ENCODE results near the gene YEATS2. TPM values are rescaled to one million over a fixed set of nuclear protein-coding genes. Genes with fewer than 3 reads are reported as not detected.
A peak's percentile ranks its signal among the peaks of the same experiment; 100 is the strongest.
"Not testable (repeated sequence)": the region's sequence is repeated elsewhere in the genome, so short reads cannot be mapped to it uniquely, and the experiment has no call there.

Gene YEATS2
- total and polyA plus RNA-seq, 2 of the 4 experiments (the other 2 are of a cell fraction) = 30.1 to 43.0 TPM

- Histone ChIP-seq H3K27me3 (ENCODE audit: control insufficient read depth, insufficient read depth, low read length) (no peaks in the 10 kb centered on the region), H3K4me2 (ENCODE audit: low read depth, low read length) (no peak overlapping the region), H4K5ac (ENCODE audit: low read depth, low read length) (no peak overlapping the region), H3K9ac (ENCODE audit: low read depth, low read length) (no peak overlapping the region), H4K20me1 (ENCODE audit: insufficient read depth, low read length) (no peaks in the 10 kb centered on the region), H3K27ac (ENCODE audit: insufficient read depth, low read length) (no peak overlapping the region), H4K8ac (ENCODE audit: low read depth in 2 of 2, low read length in 2 of 2) (no peak overlapping the region), H3K18ac (ENCODE audit: low read depth, low read length) (no peak overlapping the region), H3K23ac (ENCODE audit: low read depth, low read length) (no peak overlapping the region), H3K36me3 (ENCODE audit: control insufficient read depth, insufficient read depth, low read length) (no peaks in the 10 kb centered on the region), H3K4me3 (ENCODE audit: insufficient read depth, low read depth, low read length) (no peak overlapping the region), H3K9me1 (ENCODE audit: insufficient read depth, low read length) (no peaks in the 10 kb centered on the region), H3K4me1 (ENCODE audit: control insufficient read depth, insufficient read depth, low read length) (0 out of 2 replicates have a peak, but pooled peaks cover 2% of the 10 kb centered on the region), H2AK9ac (replicated peaks; ENCODE audit: low read depth, low read length, poor library complexity) (no peak overlapping the region), H2AK5ac (ENCODE audit: low read depth, low read length) (no peak overlapping the region), H3K9me3 (ENCODE audit: control insufficient read depth, insufficient read depth, low read length) (no peaks in the 10 kb centered on the region), H2AFZ (replicated peaks; ENCODE audit: low read length, poor library complexity) (no peak overlapping the region), H3K4ac (ENCODE audit: low read depth, low read length) (no peak overlapping the region), H2BK5ac (ENCODE audit: low read depth, low read length, poor library complexity, severe bottlenecking) (no peak overlapping the region), H2BK15ac (ENCODE audit: low read depth, low read length) (no peak overlapping the region), H2BK120ac (ENCODE audit: low read depth, low read length) (no peak overlapping the region), H3K79me1 (ENCODE audit: low read depth in 1 of 2, low read length in 2 of 2) (no peaks in the 10 kb centered on the region), H3K56ac (ENCODE audit: extremely low read depth, insufficient read depth, low read length) (no peak overlapping the region), H3K14ac (replicated peaks; ENCODE audit: low read depth, low read length) (no peak overlapping the region), H2BK20ac (ENCODE audit: low read depth, low read length) (no peak overlapping the region), H4K91ac (ENCODE audit: insufficient read depth, low read depth, low read length) (no peak overlapping the region)
- intact Hi-C loops (cut with micrococcal nuclease) (no loop called here), dilution Hi-C loops (cut with HindIII; ENCODE audit: low sequenced_read_pairs, unreplicated experiment) (no loop called here), in situ Hi-C loops (cut with MboI; ENCODE audit: low sequenced_read_pairs) (no loop called here)
- CTCF ChIA-PET = interaction anchor here (0.6 kb wide), 1 partner anchor 431 kb away, joined by 5 read pairs; no protein-coding TSS in a partner anchor
- WGBS, 2 experiments (ENCODE audit: extremely low coverage in 2 of 2, insufficient read length in 1 of 2) = no CpG with 5 or more reads among the region's 3 CpGs
- BruUV-seq (replicated peaks) = no TSS peak
- POLR2A ChIA-PET (ENCODE audit: unreplicated experiment) = no interaction called here
- TF ChIP-seq RFX5 (IDR thresholded peaks at IDR 0.05; ENCODE audit: low read depth, low read length) (no peak), NFE2L2 (IDR thresholded peaks at IDR 0.05; ENCODE audit: low read depth, low read length) (peak; percentile 85), MAFK (IDR thresholded peaks at IDR 0.05; ENCODE audit: low read depth, low read length) (peak; percentile 30)
- ATAC-seq (ENCODE audit: low read depth) = no peak
- peak; percentile 30 for DNase-seq
These were observed 8.7 kb upstream of the YEATS2 start for GRCh38 chr3:183688874-183689273.

DNA sequence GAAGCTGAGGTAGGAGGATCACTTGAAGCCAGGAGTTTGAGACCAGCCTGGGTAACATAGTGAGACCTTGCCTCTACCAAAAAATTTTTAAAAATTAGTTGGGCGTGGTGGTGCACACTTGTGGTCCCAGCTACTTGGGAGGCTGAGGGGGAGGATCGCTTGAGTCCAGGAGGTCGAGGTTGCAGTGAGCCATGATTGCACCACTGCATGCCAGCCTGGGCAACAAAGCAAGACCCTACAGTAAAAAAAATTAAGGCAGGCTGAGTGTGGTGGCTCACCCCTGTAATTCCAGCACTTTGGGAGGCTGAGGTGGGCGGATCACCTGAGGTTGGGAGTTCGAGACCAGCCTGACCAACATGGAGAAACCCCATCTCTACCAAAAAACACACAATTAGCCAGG lies 8.0 kb upstream of the YEATS2 start:
- H3K4me3 ChIP-seq (ENCODE audit: insufficient read depth, low read depth, low read length); H3K4me2 ChIP-seq (ENCODE audit: low read depth, low read length); POLR2A ChIA-PET (ENCODE audit: unreplicated experiment); H3K14ac ChIP-seq (replicated peaks; ENCODE audit: low read depth, low read length); H2AFZ ChIP-seq (replicated peaks; ENCODE audit: low read length, poor library complexity); H2AK9ac ChIP-seq (replicated peaks; ENCODE audit: low read depth, low read length, poor library complexity); H3K23ac ChIP-seq (ENCODE audit: low read depth, low read length); H3K18ac ChIP-seq (ENCODE audit: low read depth, low read length); H4K20me1 ChIP-seq (ENCODE audit: insufficient read depth, low read length); ATAC-seq (ENCODE audit: low read depth); intact Hi-C loops (cut with micrococcal nuclease); dilution Hi-C loops (cut with HindIII; ENCODE audit: low sequenced_read_pairs, unreplicated experiment); H3K27ac ChIP-seq (ENCODE audit: insufficient read depth, low read length); H3K4ac ChIP-seq (ENCODE audit: low read depth, low read length); H3K27me3 ChIP-seq (ENCODE audit: control insufficient read depth, insufficient read depth, low read length); H2BK20ac ChIP-seq (ENCODE audit: low read depth, low read length); in situ Hi-C loops (cut with MboI; ENCODE audit: low sequenced_read_pairs); H3K9me1 ChIP-seq (ENCODE audit: insufficient read depth, low read length); BruUV-seq (replicated peaks); H3K9me3 ChIP-seq (ENCODE audit: control insufficient read depth, insufficient read depth, low read length); H2BK120ac ChIP-seq (ENCODE audit: low read depth, low read length); H3K56ac ChIP-seq (ENCODE audit: extremely low read depth, insufficient read depth, low read length); H2BK5ac ChIP-seq (ENCODE audit: low read depth, low read length, poor library complexity, severe bottlenecking); DNase-seq; H3K79me1 ChIP-seq (ENCODE audit: low read depth in 1 of 2, low read length in 2 of 2); H4K91ac ChIP-seq (ENCODE audit: insufficient read depth, low read depth, low read length); H2AK5ac ChIP-seq (ENCODE audit: low read depth, low read length); H3K4me1 ChIP-seq (ENCODE audit: control insufficient read depth, insufficient read depth, low read length); H4K8ac ChIP-seq (ENCODE audit: low read depth in 2 of 2, low read length in 2 of 2); H3K36me3 ChIP-seq (ENCODE audit: control insufficient read depth, insufficient read depth, low read length); H3K9ac ChIP-seq (ENCODE audit: low read depth, low read length); CTCF ChIA-PET; H2BK15ac ChIP-seq (ENCODE audit: low read depth, low read length); H4K5ac ChIP-seq (ENCODE audit: low read depth, low read length): not testable (repeated sequence)
- 100% methylated on average over 2 of the region's 5 CpGs; no CpG with 5 or more reads in 1 of the 2 experiments for WGBS, 2 experiments (ENCODE audit: extremely low coverage in 2 of 2, insufficient read length in 1 of 2)

Data from IMR-90 (cell line).